Measurements from ENCODE around the gene TNIK. TPM values are rescaled to one million over a fixed set of nuclear protein-coding genes. Genes with fewer than 3 reads are reported as not detected.
"Not testable (repeated sequence)": the region's sequence is repeated elsewhere in the genome, so short reads cannot be mapped to it uniquely, and the experiment has no call there.

TNIK gene
- polyA plus RNA-seq, 1 donor, result 32.3 TPM

GRCh38 chr3:171389491-171389890 is 70.7 kb downstream of the TNIK start:
- H3K36me3 ChIP-seq (ENCODE audit: control insufficient read depth, insufficient read depth, low read length), result no peaks in the 10 kb centered on the region
- H3K27me3 ChIP-seq (ENCODE audit: control insufficient read depth, insufficient read depth, low read length), result no peaks in the 10 kb centered on the region
- no peak for DNase-seq
- H3K4me3 ChIP-seq (ENCODE audit: low read length), result no peak overlapping the region
- H3K4me1 ChIP-seq (ENCODE audit: control insufficient read depth, insufficient read depth, low read length), result peaks cover 19% of the 10 kb centered on the region
- peaks cover 4% of the 10 kb centered on the region for H3K9me3 ChIP-seq (ENCODE audit: control insufficient read depth, low read depth, low read length)
- H3K27ac ChIP-seq (ENCODE audit: low read length), result no peak overlapping the region
- WGBS (ENCODE audit: insufficient coverage, low lambda C conversion rate), result no CpG with 5 or more reads among the region's 3 CpGs

- H3K36me3 ChIP-seq (ENCODE audit: control insufficient read depth, insufficient read depth, low read length), result no peaks in the 10 kb centered on the region
- H3K4me1 ChIP-seq (ENCODE audit: control insufficient read depth, insufficient read depth, low read length), result peaks cover 29% of the 10 kb centered on the region
- H3K27ac ChIP-seq (ENCODE audit: low read length), result no peak overlapping the region
- WGBS (ENCODE audit: insufficient coverage, low lambda C conversion rate), result 60% methylated on average over 1 of the region's 1 CpG
- peaks cover 4% of the 10 kb centered on the region for H3K9me3 ChIP-seq (ENCODE audit: control insufficient read depth, low read depth, low read length)
- H3K4me3 ChIP-seq (ENCODE audit: low read length), result no peak overlapping the region
- no peak for DNase-seq
- H3K27me3 ChIP-seq (ENCODE audit: control insufficient read depth, insufficient read depth, low read length), result no peaks in the 10 kb centered on the region
These were observed 71.7 kb downstream of the TNIK start for GRCh38 chr3:171388527-171388926.

GRCh38 chr3:171387062-171387461 is 73.1 kb downstream of the TNIK start:
- DNase-seq, result peak in 1 of 2 donors; percentile 60
- Histone ChIP-seq H3K4me1 (ENCODE audit: control insufficient read depth, insufficient read depth, low read length) (peaks cover 24% of the 10 kb centered on the region), H3K4me3 (ENCODE audit: low read length) (no peak overlapping the region), H3K27me3 (ENCODE audit: control insufficient read depth, insufficient read depth, low read length) (no peaks in the 10 kb centered on the region), H3K36me3 (ENCODE audit: control insufficient read depth, insufficient read depth, low read length) (no peaks in the 10 kb centered on the region), H3K9me3 (ENCODE audit: control insufficient read depth, low read depth, low read length) (peaks cover 4% of the 10 kb centered on the region), H3K27ac (ENCODE audit: low read length) (peak overlapping the region; percentile 48)

DNA sequence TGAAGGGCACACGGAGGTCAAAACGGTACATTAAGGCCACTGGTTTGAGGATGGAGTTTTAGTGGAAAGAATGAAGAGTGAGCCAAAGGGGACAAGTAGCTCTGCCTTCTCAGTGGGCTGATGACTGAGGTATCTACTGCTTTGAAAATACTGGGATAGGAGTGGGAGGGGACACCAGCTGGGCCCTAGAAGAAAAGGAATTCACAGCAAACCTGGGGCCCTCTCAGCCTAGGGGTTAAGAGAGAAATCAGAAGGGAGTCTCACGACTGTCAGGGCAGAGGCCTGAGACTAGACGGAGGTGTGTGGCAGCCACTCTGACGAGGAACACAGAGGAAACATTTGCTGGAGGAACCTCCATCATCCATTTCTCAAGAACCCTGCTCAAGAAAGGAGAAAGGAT is 75.1 kb downstream of the TNIK start:
- WGBS (ENCODE audit: insufficient coverage, low lambda C conversion rate), result 100% methylated on average over 2 of the region's 5 CpGs

GRCh38 chr3:171384101-171384891 is 75.9 kb downstream of the TNIK start:
- no peaks in the 10 kb centered on the region for H3K9me3 ChIP-seq (ENCODE audit: control insufficient read depth, low read depth, low read length)
- DNase-seq, result peak in 1 of 2 donors; percentile 28
- no peak overlapping the region for H3K4me3 ChIP-seq (ENCODE audit: low read length)
- H3K4me1 ChIP-seq (ENCODE audit: control insufficient read depth, insufficient read depth, low read length), result peaks cover 24% of the 10 kb centered on the region
- H3K27ac ChIP-seq (ENCODE audit: low read length), result peak overlapping the region; percentile 36
- no peaks in the 10 kb centered on the region for H3K27me3 ChIP-seq (ENCODE audit: control insufficient read depth, insufficient read depth, low read length)
- H3K36me3 ChIP-seq (ENCODE audit: control insufficient read depth, insufficient read depth, low read length), result no peaks in the 10 kb centered on the region
- WGBS (ENCODE audit: insufficient coverage, low lambda C conversion rate), result 76% methylated on average over 3 of the region's 3 CpGs

More for the DNA sequence above, 75.1 kb downstream of the TNIK start:
- no peak overlapping the region for H3K27ac ChIP-seq (ENCODE audit: low read length)
- DNase-seq, result no peak
- H3K4me3 ChIP-seq (ENCODE audit: low read length), result no peak overlapping the region
- H3K4me1 ChIP-seq (ENCODE audit: control insufficient read depth, insufficient read depth, low read length), result peaks cover 24% of the 10 kb centered on the region
- H3K36me3 ChIP-seq (ENCODE audit: control insufficient read depth, insufficient read depth, low read length), result no peaks in the 10 kb centered on the region
- H3K27me3 ChIP-seq (ENCODE audit: control insufficient read depth, insufficient read depth, low read length), result no peaks in the 10 kb centered on the region
- no peaks in the 10 kb centered on the region for H3K9me3 ChIP-seq (ENCODE audit: control insufficient read depth, low read depth, low read length)

DNA sequence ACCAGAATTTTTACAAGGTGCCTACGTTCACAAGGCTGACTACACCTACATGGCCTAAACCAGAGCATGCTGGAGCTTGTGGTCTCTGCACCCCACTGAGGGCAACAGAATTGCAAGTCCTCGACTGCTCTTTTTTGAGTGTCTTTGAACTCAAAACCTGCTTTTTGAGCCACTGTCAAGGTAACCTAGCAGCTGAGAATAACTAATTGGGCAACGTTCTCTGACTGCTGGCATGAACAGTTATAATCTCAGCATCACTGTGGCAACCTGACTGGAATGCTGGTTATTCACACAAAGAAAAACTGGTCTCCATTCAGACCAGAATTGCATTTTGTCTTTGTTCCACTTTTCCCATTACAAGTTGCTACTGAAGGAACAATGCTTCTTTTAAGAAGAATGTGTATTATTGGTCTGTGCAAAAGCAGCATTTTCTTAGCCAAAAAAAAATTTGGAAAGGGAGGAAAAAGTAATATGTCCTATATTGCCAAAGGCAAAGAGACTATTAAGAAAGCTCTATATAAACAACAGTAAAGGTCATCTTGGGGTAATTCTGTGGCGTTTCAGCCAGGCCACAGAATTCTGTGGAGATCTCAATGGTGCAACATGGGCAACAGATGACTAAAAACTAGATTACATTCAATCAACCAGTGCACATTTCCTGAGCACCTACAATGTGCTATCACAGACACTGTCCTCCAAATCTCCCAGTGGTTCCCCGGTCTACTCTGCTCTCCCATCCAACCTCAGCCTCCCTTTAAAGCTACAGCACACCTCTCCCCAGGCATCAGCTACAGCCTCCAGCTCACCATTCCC is 76.8 kb downstream of the TNIK start:
- H3K27ac ChIP-seq (ENCODE audit: low read length), result no peak overlapping the region
- no peaks in the 10 kb centered on the region for H3K9me3 ChIP-seq (ENCODE audit: control insufficient read depth, low read depth, low read length)
- H3K4me1 ChIP-seq (ENCODE audit: control insufficient read depth, insufficient read depth, low read length), result peaks cover 24% of the 10 kb centered on the region
- DNase-seq, result no peak
- no peaks in the 10 kb centered on the region for H3K36me3 ChIP-seq (ENCODE audit: control insufficient read depth, insufficient read depth, low read length)
- WGBS (ENCODE audit: insufficient coverage, low lambda C conversion rate), result 83% methylated on average over 1 of the region's 5 CpGs
- H3K27me3 ChIP-seq (ENCODE audit: control insufficient read depth, insufficient read depth, low read length), result no peaks in the 10 kb centered on the region
- no peak overlapping the region for H3K4me3 ChIP-seq (ENCODE audit: low read length)

- H3K4me1 ChIP-seq (ENCODE audit: control insufficient read depth, insufficient read depth, low read length), result peaks cover 21% of the 10 kb centered on the region
- WGBS (ENCODE audit: insufficient coverage, low lambda C conversion rate), result no CpG with 5 or more reads among the region's 4 CpGs
- not testable (repeated sequence) for H3K4me3 ChIP-seq (ENCODE audit: low read length); H3K27ac ChIP-seq (ENCODE audit: low read length); H3K27me3 ChIP-seq (ENCODE audit: control insufficient read depth, insufficient read depth, low read length); H3K9me3 ChIP-seq (ENCODE audit: control insufficient read depth, low read depth, low read length); DNase-seq; H3K36me3 ChIP-seq (ENCODE audit: control insufficient read depth, insufficient read depth, low read length)
These were observed 77.9 kb downstream of the TNIK start for GRCh38 chr3:171382347-171382746.

DNA sequence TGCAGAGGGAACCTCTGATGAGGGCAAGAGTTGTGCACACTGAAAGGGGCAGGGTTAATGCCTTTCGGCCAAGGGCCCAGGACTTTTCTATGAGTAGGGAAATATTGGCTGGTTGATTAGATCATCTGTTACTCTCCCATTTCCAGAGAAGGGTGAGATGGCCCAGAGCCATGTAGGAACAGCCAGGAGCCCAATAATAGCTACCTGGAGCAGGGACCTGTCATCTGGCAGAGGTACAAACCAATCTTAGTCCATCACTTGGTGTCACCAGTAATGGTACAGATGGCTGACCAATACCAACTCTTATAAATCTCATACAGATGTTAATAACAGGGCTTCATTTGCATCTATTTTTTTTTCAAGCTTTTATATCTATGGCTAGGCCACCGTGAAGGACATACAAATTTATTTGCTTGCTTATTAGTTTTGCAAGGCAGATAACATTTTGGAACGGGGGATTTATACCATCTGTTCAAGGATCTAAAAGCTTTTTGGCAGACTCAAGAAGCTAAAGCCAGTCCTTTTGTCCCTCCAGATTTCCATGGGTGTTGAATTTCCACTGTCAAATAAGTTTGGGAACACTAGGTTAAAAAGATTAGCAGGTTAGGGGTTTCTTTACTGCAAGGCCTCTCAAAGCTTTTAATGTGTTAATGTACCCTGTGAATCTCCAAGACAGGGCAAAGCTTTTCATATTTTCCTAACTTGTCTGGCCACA is 79.3 kb downstream of the TNIK start:
- Histone ChIP-seq H3K4me3 (ENCODE audit: low read length) (no peak overlapping the region), H3K36me3 (ENCODE audit: control insufficient read depth, insufficient read depth, low read length) (no peaks in the 10 kb centered on the region), H3K27ac (ENCODE audit: low read length) (no peak overlapping the region), H3K27me3 (ENCODE audit: control insufficient read depth, insufficient read depth, low read length) (no peaks in the 10 kb centered on the region), H3K9me3 (ENCODE audit: control insufficient read depth, low read depth, low read length) (no peaks in the 10 kb centered on the region), H3K4me1 (ENCODE audit: control insufficient read depth, insufficient read depth, low read length) (peaks cover 14% of the 10 kb centered on the region)
- DNase-seq, result no peak
- WGBS (ENCODE audit: insufficient coverage, low lambda C conversion rate), result no CpG with 5 or more reads among the region's 3 CpGs

GRCh38 chr3:171379961-171380483 is 80.2 kb downstream of the TNIK start:
- WGBS (ENCODE audit: insufficient coverage, low lambda C conversion rate), result 40% methylated on average over 1 of the region's 8 CpGs
- H3K27me3 ChIP-seq (ENCODE audit: control insufficient read depth, insufficient read depth, low read length), result no peaks in the 10 kb centered on the region
- no peak for DNase-seq
- no peak overlapping the region for H3K4me3 ChIP-seq (ENCODE audit: low read length)
- no peaks in the 10 kb centered on the region for H3K9me3 ChIP-seq (ENCODE audit: control insufficient read depth, low read depth, low read length)
- no peak overlapping the region for H3K27ac ChIP-seq (ENCODE audit: low read length)
- no peaks in the 10 kb centered on the region for H3K36me3 ChIP-seq (ENCODE audit: control insufficient read depth, insufficient read depth, low read length)
- peaks cover 19% of the 10 kb centered on the region for H3K4me1 ChIP-seq (ENCODE audit: control insufficient read depth, insufficient read depth, low read length)

- no peaks in the 10 kb centered on the region for H3K36me3 ChIP-seq (ENCODE audit: control insufficient read depth, insufficient read depth, low read length)
- DNase-seq, result no peak
- H3K27me3 ChIP-seq (ENCODE audit: control insufficient read depth, insufficient read depth, low read length), result no peaks in the 10 kb centered on the region
- H3K27ac ChIP-seq (ENCODE audit: low read length), result no peak overlapping the region
- no peaks in the 10 kb centered on the region for H3K9me3 ChIP-seq (ENCODE audit: control insufficient read depth, low read depth, low read length)
- no peak overlapping the region for H3K4me3 ChIP-seq (ENCODE audit: low read length)
- peaks cover 14% of the 10 kb centered on the region for H3K4me1 ChIP-seq (ENCODE audit: control insufficient read depth, insufficient read depth, low read length)
- no CpG with 5 or more reads among the region's 1 CpG for WGBS (ENCODE audit: insufficient coverage, low lambda C conversion rate)
These were observed 80.9 kb downstream of the TNIK start for GRCh38 chr3:171379281-171379680.

All from large intestine (tissue), 3 donors.